ENCODE measurements around the gene PPM1D. TPM values are rescaled to one million over a fixed set of nuclear protein-coding genes. Genes with fewer than 3 reads are reported as not detected.

Gene PPM1D
- total RNA-seq, 1 experiment from 2014 or later = 19.0 TPM

DNA sequence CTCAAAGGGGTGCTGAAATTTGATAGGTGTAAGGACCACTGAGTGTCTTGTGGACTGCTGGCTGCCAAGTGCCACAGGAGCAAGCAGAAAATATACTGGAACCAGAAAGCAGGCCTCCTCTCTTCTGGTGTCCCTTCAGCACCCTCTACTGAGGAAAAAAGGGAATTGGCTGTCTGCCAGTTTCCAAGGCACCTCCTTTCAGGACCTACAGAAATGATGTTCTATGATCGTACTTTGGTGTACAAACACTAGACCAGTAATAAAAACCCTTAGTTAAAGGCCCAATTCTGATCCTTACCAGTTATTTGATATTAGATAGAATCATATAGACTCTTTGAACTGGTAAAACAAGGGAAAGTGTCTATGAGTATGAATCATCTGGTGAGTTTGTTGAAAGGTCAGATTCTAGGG lies 41.8 kb downstream of the PPM1D start:
- peak overlapping the region in 1 of 3 experiments; percentile 29; a peak in 1 of 7 replicates for H3K27ac Mint-ChIP-seq
- no peaks in the 10 kb centered on the region for H4K20me1 ChIP-seq (ENCODE audit: control insufficient read depth, insufficient read depth, insufficient read length)
- no CpG with 5 or more reads among the region's 1 CpG for WGBS (ENCODE audit: extremely low coverage, insufficient read length, low lambda C conversion rate)

More for the DNA sequence above, 41.8 kb downstream of the PPM1D start:
- Mint-ChIP-seq H3K9me3 (no peaks in the 10 kb centered on the region), H3K4me1 (peaks cover 6 to 7% of the 10 kb centered on the region in 2 experiments; a peak in 3 of 4 replicates), H3K27me3 (ENCODE audit: low read depth) (no peaks in the 10 kb centered on the region), H3K36me3 (ENCODE audit: insufficient read depth in 1 of 3, low read depth in 3 of 3) (peaks cover 2 to 12% (median 5%) of the 10 kb centered on the region in 3 experiments; a peak in 4 of 7 replicates), H3K4me3 (no peak overlapping the region)
- H4K5ac ChIP-seq (ENCODE audit: insufficient read length, low read depth, low read length) = no peak overlapping the region
- no peak overlapping the region for H2BK120ac ChIP-seq (ENCODE audit: low read depth, low read length, poor library complexity, severe bottlenecking)
- no peak overlapping the region for H3K14ac ChIP-seq (ENCODE audit: insufficient read depth, low read length)
- H3K4ac ChIP-seq (ENCODE audit: low read depth, low read length) = no peak overlapping the region
- H3K56ac ChIP-seq (ENCODE audit: insufficient read length, low read depth, low read length) = no peak overlapping the region
- no peaks in the 10 kb centered on the region for H3K79me1 ChIP-seq (ENCODE audit: insufficient read depth, low read depth, low read length, poor library complexity, severe bottlenecking)
- no peak overlapping the region for H3T11ph ChIP-seq (ENCODE audit: low read length)
- H2BK20ac ChIP-seq (ENCODE audit: low read depth, low read length, poor library complexity, severe bottlenecking) = no peak overlapping the region
- H2AFZ ChIP-seq (ENCODE audit: low read length) = no peak overlapping the region
- H3K4me1 ChIP-seq (ENCODE audit: insufficient read depth, low read length) = no peaks in the 10 kb centered on the region
- H2BK12ac ChIP-seq (ENCODE audit: insufficient read length, low read depth, low read length) = no peak overlapping the region
- H3K27me3 ChIP-seq (ENCODE audit: insufficient read depth, low read length) = no peaks in the 10 kb centered on the region
- peak; percentile 79 for DNase-seq
- H4K8ac ChIP-seq (replicated peaks; ENCODE audit: insufficient read length, low read depth, low read length) = no peak overlapping the region
- H2AK5ac ChIP-seq (ENCODE audit: insufficient read length, low read length) = no peak overlapping the region
- H3K9ac ChIP-seq (ENCODE audit: extremely low read depth, insufficient read length, low read length) = no peak overlapping the region
- H3K27ac ChIP-seq (ENCODE audit: insufficient read length, low read depth, low read length) = no peak overlapping the region
- H3K23ac ChIP-seq (ENCODE audit: insufficient read length, low read depth, low read length) = no peak overlapping the region
- no peak overlapping the region for H2BK15ac ChIP-seq (ENCODE audit: low read depth, low read length)
- H3K79me2 ChIP-seq (ENCODE audit: insufficient read depth, low read length) = no peaks in the 10 kb centered on the region
- no peak overlapping the region for H4K91ac ChIP-seq (ENCODE audit: insufficient read length, low read depth, low read length)
- no peak overlapping the region for H2BK5ac ChIP-seq (ENCODE audit: insufficient read length, low read length)
- no peak overlapping the region for H3K4me2 ChIP-seq (ENCODE audit: insufficient read depth, insufficient read length, low read length)
- H3K9me3 ChIP-seq (ENCODE audit: control insufficient read depth, low read depth, low read length) = no peaks in the 10 kb centered on the region
- H3K23me2 ChIP-seq (ENCODE audit: insufficient read length, low read depth, low read length, poor library complexity, severe bottlenecking) = no peaks in the 10 kb centered on the region
- no peak overlapping the region for H3K18ac ChIP-seq (ENCODE audit: insufficient read length, low read depth, low read length)
- TF ChIP-seq, protein P1, sequence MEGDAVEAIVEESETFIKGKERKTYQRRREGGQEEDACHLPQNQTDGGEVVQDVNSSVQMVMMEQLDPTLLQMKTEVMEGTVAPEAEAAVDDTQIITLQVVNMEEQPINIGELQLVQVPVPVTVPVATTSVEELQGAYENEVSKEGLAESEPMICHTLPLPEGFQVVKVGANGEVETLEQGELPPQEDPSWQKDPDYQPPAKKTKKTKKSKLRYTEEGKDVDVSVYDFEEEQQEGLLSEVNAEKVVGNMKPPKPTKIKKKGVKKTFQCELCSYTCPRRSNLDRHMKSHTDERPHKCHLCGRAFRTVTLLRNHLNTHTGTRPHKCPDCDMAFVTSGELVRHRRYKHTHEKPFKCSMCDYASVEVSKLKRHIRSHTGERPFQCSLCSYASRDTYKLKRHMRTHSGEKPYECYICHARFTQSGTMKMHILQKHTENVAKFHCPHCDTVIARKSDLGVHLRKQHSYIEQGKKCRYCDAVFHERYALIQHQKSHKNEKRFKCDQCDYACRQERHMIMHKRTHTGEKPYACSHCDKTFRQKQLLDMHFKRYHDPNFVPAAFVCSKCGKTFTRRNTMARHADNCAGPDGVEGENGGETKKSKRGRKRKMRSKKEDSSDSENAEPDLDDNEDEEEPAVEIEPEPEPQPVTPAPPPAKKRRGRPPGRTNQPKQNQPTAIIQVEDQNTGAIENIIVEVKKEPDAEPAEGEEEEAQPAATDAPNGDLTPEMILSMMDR (conservative IDR thresholded peaks at IDR 0.05) = peak; percentile 77
